ENCODE results near the gene RCVRN.

Gene RCVRN

GRCh38 chr17:9937241-9937761, 32.2 kb upstream of the RCVRN start:
- H3K27ac ChIP-seq (ENCODE audit: low read length), result no peak overlapping the region
- no peak for DNase-seq (ENCODE audit: low read depth, low spot score)
- no peak overlapping the region for H3K4me3 ChIP-seq (ENCODE audit: low read length)
- no peaks in the 10 kb centered on the region for H3K4me1 ChIP-seq (ENCODE audit: control insufficient read depth, insufficient read depth, low read length)
- WGBS (ENCODE audit: insufficient coverage, insufficient read length), result no CpG with 5 or more reads among the region's 13 CpGs
- H3K27me3 ChIP-seq (ENCODE audit: control insufficient read depth, insufficient read depth, low read length), result no peaks in the 10 kb centered on the region
- H3K9me3 ChIP-seq (ENCODE audit: control insufficient read depth, insufficient read depth, low read length), result no peaks in the 10 kb centered on the region
- H3K36me3 ChIP-seq (ENCODE audit: control insufficient read depth, insufficient read depth, low read length), result no peaks in the 10 kb centered on the region

GRCh38 chr17:9936095-9936494, 31.0 kb upstream of the RCVRN start:
- Histone ChIP-seq H3K9me3 (ENCODE audit: control insufficient read depth, insufficient read depth, low read length) (no peaks in the 10 kb centered on the region), H3K4me3 (ENCODE audit: low read length) (no peak overlapping the region), H3K27me3 (ENCODE audit: control insufficient read depth, insufficient read depth, low read length) (no peaks in the 10 kb centered on the region), H3K36me3 (ENCODE audit: control insufficient read depth, insufficient read depth, low read length) (no peaks in the 10 kb centered on the region), H3K27ac (ENCODE audit: low read length) (no peak overlapping the region), H3K4me1 (ENCODE audit: control insufficient read depth, insufficient read depth, low read length) (no peaks in the 10 kb centered on the region)
- DNase-seq (ENCODE audit: low read depth, low spot score), result no peak
- no CpG with 5 or more reads among the region's 3 CpGs for WGBS (ENCODE audit: insufficient coverage, insufficient read length)

DNA sequence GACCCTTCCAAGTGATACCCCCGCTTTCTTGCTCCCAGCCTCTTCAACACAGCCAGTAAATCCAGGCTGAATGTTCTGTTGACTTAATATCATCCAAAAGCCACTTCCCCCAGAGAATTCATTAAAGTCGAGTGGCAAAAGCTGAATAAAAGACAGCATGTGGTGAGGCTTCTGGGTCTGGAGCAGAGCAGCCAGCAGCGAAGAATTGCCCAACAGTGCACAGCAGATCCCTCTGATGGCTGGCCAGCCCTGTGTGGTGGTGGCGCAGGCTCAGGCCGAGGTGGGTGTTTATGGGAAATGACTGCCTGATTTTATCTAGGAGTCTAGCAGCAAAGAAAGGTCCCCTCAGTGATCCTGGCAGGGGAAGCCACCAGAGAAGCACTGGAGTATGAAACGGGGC, 30.3 kb upstream of the RCVRN start:
- Histone ChIP-seq H3K4me3 (ENCODE audit: low read length) (no peak overlapping the region), H3K9me3 (ENCODE audit: control insufficient read depth, insufficient read depth, low read length) (no peaks in the 10 kb centered on the region), H3K27me3 (ENCODE audit: control insufficient read depth, insufficient read depth, low read length) (no peaks in the 10 kb centered on the region), H3K36me3 (ENCODE audit: control insufficient read depth, insufficient read depth, low read length) (no peaks in the 10 kb centered on the region), H3K4me1 (ENCODE audit: control insufficient read depth, insufficient read depth, low read length) (no peaks in the 10 kb centered on the region), H3K27ac (ENCODE audit: low read length) (no peak overlapping the region)
- WGBS (ENCODE audit: insufficient coverage, insufficient read length), result no CpG with 5 or more reads among the region's 6 CpGs
- DNase-seq (ENCODE audit: low read depth, low spot score), result no peak

DNA sequence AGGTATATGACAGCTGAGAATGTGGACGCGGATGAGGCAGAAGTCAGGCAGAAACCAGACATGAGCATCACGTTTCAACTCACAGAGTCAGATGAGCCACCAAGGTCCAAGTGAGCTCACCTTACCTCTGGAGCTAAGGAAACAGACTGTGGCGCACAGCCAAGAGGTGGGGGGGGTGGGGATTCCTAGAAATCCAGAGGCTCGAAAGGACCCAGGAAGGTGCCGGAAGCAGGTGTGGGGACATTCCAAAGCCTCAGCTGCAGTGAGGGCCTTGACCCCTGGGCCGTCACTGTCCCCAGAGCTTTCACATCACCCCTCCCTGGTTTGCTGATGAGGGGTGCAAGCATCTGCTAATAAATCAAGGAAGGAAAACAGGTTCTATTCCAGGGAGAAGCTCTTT, 29.3 kb upstream of the RCVRN start:
- WGBS (ENCODE audit: insufficient coverage, insufficient read length), result no CpG with 5 or more reads among the region's 7 CpGs
- Histone ChIP-seq H3K4me1 (ENCODE audit: control insufficient read depth, insufficient read depth, low read length) (no peaks in the 10 kb centered on the region), H3K27me3 (ENCODE audit: control insufficient read depth, insufficient read depth, low read length) (no peaks in the 10 kb centered on the region), H3K27ac (ENCODE audit: low read length) (no peak overlapping the region), H3K36me3 (ENCODE audit: control insufficient read depth, insufficient read depth, low read length) (no peaks in the 10 kb centered on the region), H3K9me3 (ENCODE audit: control insufficient read depth, insufficient read depth, low read length) (no peaks in the 10 kb centered on the region), H3K4me3 (ENCODE audit: low read length) (no peak overlapping the region)
- DNase-seq (ENCODE audit: low read depth, low spot score), result no peak

DNA sequence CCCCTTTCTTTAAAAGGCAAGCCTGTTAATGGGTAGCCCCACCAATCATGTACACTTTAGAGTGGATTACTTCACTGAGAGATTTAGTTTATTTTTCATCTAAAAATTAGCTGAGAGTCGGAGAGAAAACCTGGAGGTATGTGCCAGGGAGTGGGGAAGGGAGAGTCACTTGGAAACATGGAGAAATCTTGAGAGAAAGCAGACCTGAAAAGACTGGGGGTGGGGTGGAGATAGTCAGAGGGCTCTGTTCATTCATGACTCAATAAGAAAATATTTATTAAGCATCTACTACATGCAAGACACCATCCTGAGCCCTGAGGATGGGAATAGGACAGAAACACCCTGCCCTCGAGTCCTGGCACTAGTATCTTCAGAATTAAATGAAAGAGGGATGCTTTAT, 27.4 kb upstream of the RCVRN start:
- no CpG with 5 or more reads among the region's 2 CpGs for WGBS (ENCODE audit: insufficient coverage, insufficient read length)
- no peaks in the 10 kb centered on the region for H3K36me3 ChIP-seq (ENCODE audit: control insufficient read depth, insufficient read depth, low read length)

GRCh38 chr17:9931144-9931741, 26.2 kb upstream of the RCVRN start:
- no peak for DNase-seq (ENCODE audit: low read depth, low spot score)
- H3K4me1 ChIP-seq (ENCODE audit: control insufficient read depth, insufficient read depth, low read length), result no peaks in the 10 kb centered on the region
- H3K36me3 ChIP-seq (ENCODE audit: control insufficient read depth, insufficient read depth, low read length), result no peaks in the 10 kb centered on the region
- no peaks in the 10 kb centered on the region for H3K27me3 ChIP-seq (ENCODE audit: control insufficient read depth, insufficient read depth, low read length)
- H3K27ac ChIP-seq (ENCODE audit: low read length), result no peak overlapping the region
- H3K4me3 ChIP-seq (ENCODE audit: low read length), result no peak overlapping the region
- WGBS (ENCODE audit: insufficient coverage, insufficient read length), result no CpG with 5 or more reads among the region's 12 CpGs
- H3K9me3 ChIP-seq (ENCODE audit: control insufficient read depth, insufficient read depth, low read length), result no peaks in the 10 kb centered on the region

More for the DNA sequence above, 27.4 kb upstream of the RCVRN start:
- DNase-seq (ENCODE audit: low read depth, low spot score), result no peak
- Histone ChIP-seq H3K27me3 (ENCODE audit: control insufficient read depth, insufficient read depth, low read length) (no peaks in the 10 kb centered on the region), H3K9me3 (ENCODE audit: control insufficient read depth, insufficient read depth, low read length) (no peaks in the 10 kb centered on the region), H3K27ac (ENCODE audit: low read length) (no peak overlapping the region), H3K4me1 (ENCODE audit: control insufficient read depth, insufficient read depth, low read length) (no peaks in the 10 kb centered on the region), H3K4me3 (ENCODE audit: low read length) (no peak overlapping the region)

GRCh38 chr17:9929871-9930270, 24.8 kb upstream of the RCVRN start:
- no peak for DNase-seq (ENCODE audit: low read depth, low spot score)
- no peaks in the 10 kb centered on the region for H3K27me3 ChIP-seq (ENCODE audit: control insufficient read depth, insufficient read depth, low read length)
- no peak overlapping the region for H3K27ac ChIP-seq (ENCODE audit: low read length)
- no CpG with 5 or more reads among the region's 8 CpGs for WGBS (ENCODE audit: insufficient coverage, insufficient read length)
- H3K36me3 ChIP-seq (ENCODE audit: control insufficient read depth, insufficient read depth, low read length), result no peaks in the 10 kb centered on the region
- no peak overlapping the region for H3K4me3 ChIP-seq (ENCODE audit: low read length)
- H3K9me3 ChIP-seq (ENCODE audit: control insufficient read depth, insufficient read depth, low read length), result no peaks in the 10 kb centered on the region
- no peaks in the 10 kb centered on the region for H3K4me1 ChIP-seq (ENCODE audit: control insufficient read depth, insufficient read depth, low read length)

DNA sequence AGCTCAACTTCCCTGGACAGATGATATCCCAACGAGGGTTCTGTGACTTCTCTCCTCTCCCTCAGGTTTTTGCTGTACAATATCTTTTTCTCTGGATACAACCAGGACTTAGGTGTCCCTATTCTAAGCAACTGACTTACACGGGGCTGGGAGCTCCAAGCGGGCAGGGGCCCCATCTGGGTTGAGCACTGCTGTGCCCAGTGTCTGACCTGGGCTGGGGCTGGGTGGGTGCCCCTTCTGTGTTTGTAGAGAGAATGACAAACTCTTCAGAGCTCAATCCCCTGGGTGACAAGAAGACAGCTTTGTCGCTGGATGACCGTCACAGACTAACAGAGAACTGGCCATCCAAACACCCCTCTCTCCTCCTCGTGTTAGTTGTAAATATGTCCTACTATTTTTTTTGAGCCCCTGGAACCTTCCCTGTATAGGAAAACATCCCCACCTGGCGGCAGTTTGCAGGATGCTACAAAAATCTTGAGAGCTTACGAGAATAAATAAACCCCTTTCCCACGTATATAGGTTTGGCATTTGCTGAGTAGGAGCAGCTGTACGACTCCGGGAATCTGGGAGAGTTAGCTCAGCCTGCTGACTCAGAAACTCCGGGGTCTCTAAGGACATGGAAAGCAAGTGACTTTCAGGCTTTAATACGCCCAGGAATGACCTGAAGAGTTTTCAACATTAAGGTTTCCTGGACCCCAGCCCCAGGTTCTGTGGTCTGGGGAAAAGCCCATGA, 23.7 kb upstream of the RCVRN start:
- peak; percentile 33 for DNase-seq (ENCODE audit: low read depth, low spot score)
- Histone ChIP-seq H3K36me3 (ENCODE audit: control insufficient read depth, insufficient read depth, low read length) (no peaks in the 10 kb centered on the region), H3K4me1 (ENCODE audit: control insufficient read depth, insufficient read depth, low read length) (no peaks in the 10 kb centered on the region), H3K27ac (ENCODE audit: low read length) (no peak overlapping the region), H3K27me3 (ENCODE audit: control insufficient read depth, insufficient read depth, low read length) (no peaks in the 10 kb centered on the region), H3K4me3 (ENCODE audit: low read length) (no peak overlapping the region), H3K9me3 (ENCODE audit: control insufficient read depth, insufficient read depth, low read length) (no peaks in the 10 kb centered on the region)
- no CpG with 5 or more reads among the region's 13 CpGs for WGBS (ENCODE audit: insufficient coverage, insufficient read length)

DNA sequence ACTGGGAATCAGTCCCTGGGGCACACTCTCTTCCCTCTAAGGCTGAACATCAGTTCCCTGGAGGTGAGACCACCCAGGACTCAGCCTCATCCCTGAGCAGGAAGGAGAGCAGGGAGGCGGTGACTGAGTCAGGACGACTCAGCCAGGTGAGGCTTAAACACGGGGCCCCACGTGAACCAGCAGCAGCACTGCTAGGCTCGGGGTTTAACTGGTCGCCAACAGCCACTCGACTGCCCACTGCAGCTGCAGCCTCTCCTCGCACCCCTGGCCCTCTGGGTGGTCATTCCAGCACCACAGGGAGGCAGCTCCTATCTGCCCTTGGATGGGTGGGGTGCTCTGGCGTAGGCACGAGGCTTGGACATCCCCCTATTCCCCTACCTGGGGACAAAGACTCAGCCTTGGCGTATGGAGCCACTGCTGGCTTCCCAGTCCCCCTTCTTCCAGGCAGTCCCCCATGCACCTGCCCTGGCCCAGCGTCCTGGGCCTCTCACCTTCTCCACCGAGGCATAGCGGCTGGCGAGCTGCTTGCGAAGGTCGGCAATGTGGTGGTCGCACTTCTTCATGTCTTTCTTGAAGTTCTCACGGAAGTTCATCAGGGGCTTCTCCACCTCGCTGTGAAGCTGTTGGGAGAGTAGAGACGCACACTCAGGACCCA, 21.2 kb upstream of the RCVRN start:
- H3K4me1 ChIP-seq (ENCODE audit: control insufficient read depth, insufficient read depth, low read length), result no peaks in the 10 kb centered on the region
- no peak for DNase-seq (ENCODE audit: low read depth, low spot score)
- no peak overlapping the region for H3K4me3 ChIP-seq (ENCODE audit: low read length)
- no peaks in the 10 kb centered on the region for H3K9me3 ChIP-seq (ENCODE audit: control insufficient read depth, insufficient read depth, low read length)
- H3K27me3 ChIP-seq (ENCODE audit: control insufficient read depth, insufficient read depth, low read length), result no peaks in the 10 kb centered on the region
- no peak overlapping the region for H3K27ac ChIP-seq (ENCODE audit: low read length)
- no peaks in the 10 kb centered on the region for H3K36me3 ChIP-seq (ENCODE audit: control insufficient read depth, insufficient read depth, low read length)
- WGBS (ENCODE audit: insufficient coverage, insufficient read length), result no CpG with 5 or more reads among the region's 21 CpGs

DNA sequence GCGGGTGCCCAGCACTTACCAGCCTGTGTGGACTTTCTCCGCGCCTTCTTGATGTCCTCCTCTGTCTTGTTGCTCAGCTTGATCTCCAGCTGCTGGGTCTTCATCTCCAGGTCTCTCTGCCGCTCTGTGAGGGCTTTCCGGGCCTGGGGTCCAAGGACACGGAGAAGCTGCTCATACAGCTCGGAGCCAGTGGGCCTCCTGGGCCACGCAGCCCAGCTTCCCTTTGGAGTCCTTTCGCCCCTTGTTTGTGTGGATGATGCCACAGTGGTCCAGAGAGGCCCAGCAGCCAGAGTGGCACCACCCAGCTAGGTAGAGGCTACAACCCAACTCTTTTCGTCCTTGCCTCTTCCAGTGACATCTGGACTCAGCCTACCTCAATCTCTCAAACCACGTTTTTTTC, 20.4 kb upstream of the RCVRN start:
- Histone ChIP-seq H3K36me3 (ENCODE audit: control insufficient read depth, insufficient read depth, low read length) (no peaks in the 10 kb centered on the region), H3K4me3 (ENCODE audit: low read length) (no peak overlapping the region), H3K27ac (ENCODE audit: low read length) (no peak overlapping the region), H3K4me1 (ENCODE audit: control insufficient read depth, insufficient read depth, low read length) (no peaks in the 10 kb centered on the region), H3K27me3 (ENCODE audit: control insufficient read depth, insufficient read depth, low read length) (no peaks in the 10 kb centered on the region), H3K9me3 (ENCODE audit: control insufficient read depth, insufficient read depth, low read length) (no peaks in the 10 kb centered on the region)
- no peak for DNase-seq (ENCODE audit: low read depth, low spot score)
- WGBS (ENCODE audit: insufficient coverage, insufficient read length), result no CpG with 5 or more reads among the region's 11 CpGs

Data from iPS DF 6.9 (cell line).